ENCODE data around the gene ESRRA.

The ESRRA gene

DNA sequence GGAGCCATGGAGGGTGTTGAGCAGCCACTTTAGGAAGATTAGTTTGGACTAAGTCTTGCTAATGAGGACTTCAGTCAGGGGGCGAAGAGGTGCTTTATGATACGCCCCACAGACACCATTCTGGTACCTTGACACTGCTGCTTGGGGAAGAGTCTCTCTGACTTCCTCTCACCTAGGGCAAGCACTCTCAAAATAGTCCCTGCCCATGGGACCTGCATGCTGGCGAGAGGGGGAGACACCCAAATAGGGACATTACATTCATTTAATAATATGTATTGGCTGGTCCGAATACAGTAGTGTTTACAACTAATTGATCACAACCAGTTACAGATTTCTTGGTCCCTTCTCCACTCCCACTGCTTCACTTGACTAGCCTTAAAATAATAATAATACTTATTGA, 9.6 kb upstream of the ESRRA start:
- Histone ChIP-seq H2BK5ac (ENCODE audit: low read depth, low read length, poor library complexity, severe bottlenecking) (no peak overlapping the region), H3K4me3 (ENCODE audit: insufficient read depth in 1 of 2, low read depth in 1 of 2, low read length in 2 of 2) (no peak overlapping the region), H3K9ac (ENCODE audit: low read length) (no peak overlapping the region), H3K4ac (ENCODE audit: low read depth in 1 of 2, low read length in 2 of 2) (no peak overlapping the region), H3K23ac (ENCODE audit: low read length in 2 of 2) (no peak overlapping the region), H3K79me1 (replicated peaks; ENCODE audit: low read length, poor library complexity, severe bottlenecking) (peaks cover 1% of the 10 kb centered on the region), H2BK12ac (ENCODE audit: low read length in 2 of 2) (no peak overlapping the region), H2AFZ (ENCODE audit: low read depth, low read length) (no peak overlapping the region), H4K8ac (ENCODE audit: low read length) (no peak overlapping the region), H3K9me3 (ENCODE audit: control insufficient read depth, low read length) (no peaks in the 10 kb centered on the region), H2BK120ac (ENCODE audit: low read depth, low read length) (no peak overlapping the region), H3K18ac (ENCODE audit: low read depth in 1 of 2, low read length in 2 of 2) (no peak overlapping the region), H3K36me3 (ENCODE audit: control insufficient read depth in 1 of 2, insufficient read depth in 2 of 2, low read depth in 1 of 2, low read length in 2 of 2) (peaks cover 0 to 2% of the 10 kb centered on the region in 2 experiments), H4K91ac (ENCODE audit: low read length) (no peak overlapping the region), H3K4me2 (ENCODE audit: low read length, poor library complexity, severe bottlenecking) (no peak overlapping the region), H3K27me3 (ENCODE audit: control insufficient read depth in 1 of 2, insufficient read depth in 1 of 2, low read length in 2 of 2) (peaks cover 85 to 91% of the 10 kb centered on the region in 2 experiments), H3K14ac (ENCODE audit: low read length in 2 of 2) (no peak overlapping the region), H3K4me1 (ENCODE audit: control insufficient read depth, insufficient read depth, low read depth, low read length) (peaks cover 33% of the 10 kb centered on the region), H3K27ac (ENCODE audit: low read length, poor library complexity, severe bottlenecking) (no peak overlapping the region), H2AK5ac (ENCODE audit: low read length, severe bottlenecking) (no peak overlapping the region), H2BK15ac (ENCODE audit: low read depth, poor library complexity, severe bottlenecking) (no peak overlapping the region)
- WGBS = 61% methylated on average over 2 of the region's 4 CpGs
- no peak for DNase-seq

DNA sequence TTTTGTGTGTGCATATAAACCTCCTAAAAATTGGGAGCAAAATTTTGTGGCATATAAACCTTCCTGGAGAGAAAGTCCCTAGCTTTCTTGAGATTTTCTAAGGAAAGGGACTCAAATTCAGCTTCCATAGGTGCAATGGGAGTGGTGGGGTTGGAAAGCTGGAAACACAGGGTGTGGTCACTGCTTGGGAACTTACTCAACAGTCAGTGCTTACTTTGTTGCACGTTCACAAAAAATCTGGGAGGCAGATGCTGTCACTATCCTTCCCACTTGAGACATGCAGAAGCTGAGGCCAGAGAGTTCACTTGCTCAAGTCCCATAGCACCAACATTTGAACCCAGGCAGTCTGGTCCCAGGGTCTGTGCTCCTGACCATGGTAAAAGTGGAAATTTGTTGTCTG, 9.1 kb upstream of the ESRRA start:
- Histone ChIP-seq H3K27ac (ENCODE audit: low read length, poor library complexity, severe bottlenecking) (no peak overlapping the region), H2BK5ac (ENCODE audit: low read depth, low read length, poor library complexity, severe bottlenecking) (no peak overlapping the region), H4K8ac (ENCODE audit: low read length) (no peak overlapping the region), H2BK120ac (ENCODE audit: low read depth, low read length) (no peak overlapping the region), H3K9me3 (ENCODE audit: control insufficient read depth, low read length) (no peaks in the 10 kb centered on the region), H3K79me1 (replicated peaks; ENCODE audit: low read length, poor library complexity, severe bottlenecking) (peaks cover 1% of the 10 kb centered on the region), H3K4me3 (ENCODE audit: insufficient read depth in 1 of 2, low read depth in 1 of 2, low read length in 2 of 2) (no peak overlapping the region), H3K4me2 (ENCODE audit: low read length, poor library complexity, severe bottlenecking) (no peak overlapping the region), H2AK5ac (ENCODE audit: low read length, severe bottlenecking) (no peak overlapping the region), H2BK15ac (ENCODE audit: low read depth, poor library complexity, severe bottlenecking) (no peak overlapping the region), H3K4me1 (ENCODE audit: control insufficient read depth, insufficient read depth, low read depth, low read length) (peaks cover 32% of the 10 kb centered on the region), H3K27me3 (ENCODE audit: control insufficient read depth in 1 of 2, insufficient read depth in 1 of 2, low read length in 2 of 2) (peaks cover 82 to 87% of the 10 kb centered on the region in 2 experiments), H3K14ac (ENCODE audit: low read length in 2 of 2) (no peak overlapping the region), H3K18ac (ENCODE audit: low read depth in 1 of 2, low read length in 2 of 2) (no peak overlapping the region), H4K91ac (ENCODE audit: low read length) (no peak overlapping the region), H2AFZ (ENCODE audit: low read depth, low read length) (no peak overlapping the region), H2BK12ac (ENCODE audit: low read length in 2 of 2) (no peak overlapping the region), H3K4ac (ENCODE audit: low read depth in 1 of 2, low read length in 2 of 2) (no peak overlapping the region), H3K9ac (ENCODE audit: low read length) (no peak overlapping the region), H3K36me3 (ENCODE audit: control insufficient read depth in 1 of 2, insufficient read depth in 2 of 2, low read depth in 1 of 2, low read length in 2 of 2) (peaks cover 0 to 1% of the 10 kb centered on the region in 2 experiments), H3K23ac (ENCODE audit: low read length in 2 of 2) (no peak overlapping the region)
- no peak for DNase-seq
- WGBS = 22% methylated on average over 1 of the region's 1 CpG

DNA sequence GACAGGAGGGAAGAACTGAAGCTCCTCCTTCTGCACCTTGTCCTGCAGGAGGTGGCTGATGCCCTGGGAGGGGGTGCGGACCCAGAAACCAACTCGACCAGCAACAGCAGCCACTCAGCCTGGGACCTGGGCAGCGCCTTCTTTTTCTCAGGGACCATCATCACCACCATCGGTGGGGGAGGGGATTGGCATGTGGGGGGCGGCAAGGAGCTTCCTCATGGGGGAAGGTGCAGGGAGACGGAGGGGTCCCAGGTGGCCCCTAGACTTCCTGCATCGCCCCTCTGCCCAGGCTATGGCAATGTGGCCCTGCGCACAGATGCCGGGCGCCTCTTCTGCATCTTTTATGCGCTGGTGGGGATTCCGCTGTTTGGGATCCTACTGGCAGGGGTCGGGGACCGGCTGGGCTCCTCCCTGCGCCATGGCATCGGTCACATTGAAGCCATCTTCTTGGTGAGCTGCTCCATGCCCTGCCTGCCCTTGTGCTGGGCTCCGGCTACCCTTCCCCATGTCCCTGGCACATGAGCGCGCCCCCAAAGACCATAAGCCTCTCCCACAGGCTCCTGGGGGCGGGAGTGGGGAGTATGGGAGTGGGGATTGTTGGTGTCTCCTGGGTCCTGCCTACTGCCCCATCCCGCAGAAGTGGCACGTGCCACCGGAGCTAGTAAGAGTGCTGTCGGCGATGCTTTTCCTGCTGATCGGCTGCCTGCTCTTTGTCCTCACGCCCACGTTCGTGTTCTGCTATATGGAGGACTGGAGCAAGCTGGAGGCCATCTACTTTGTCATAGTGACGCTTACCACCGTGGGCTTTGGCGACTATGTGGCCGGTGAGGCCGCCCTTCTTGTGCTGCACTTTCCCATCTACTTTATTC, 8.3 kb upstream of the ESRRA start:
- Histone ChIP-seq H2BK5ac (ENCODE audit: low read depth, low read length, poor library complexity, severe bottlenecking) (no peak overlapping the region), H2AFZ (ENCODE audit: low read depth, low read length) (no peak overlapping the region), H3K4me3 (ENCODE audit: insufficient read depth in 1 of 2, low read depth in 1 of 2, low read length in 2 of 2) (no peak overlapping the region), H4K8ac (ENCODE audit: low read length) (no peak overlapping the region), H3K27me3 (ENCODE audit: control insufficient read depth in 1 of 2, insufficient read depth in 1 of 2, low read length in 2 of 2) (peaks cover 80 to 81% of the 10 kb centered on the region in 2 experiments), H3K4ac (ENCODE audit: low read depth in 1 of 2, low read length in 2 of 2) (no peak overlapping the region), H3K27ac (ENCODE audit: low read length, poor library complexity, severe bottlenecking) (no peak overlapping the region), H2BK12ac (ENCODE audit: low read length in 2 of 2) (no peak overlapping the region), H3K23ac (ENCODE audit: low read length in 2 of 2) (no peak overlapping the region), H3K79me1 (replicated peaks; ENCODE audit: low read length, poor library complexity, severe bottlenecking) (no peaks in the 10 kb centered on the region), H3K36me3 (ENCODE audit: control insufficient read depth in 1 of 2, insufficient read depth in 2 of 2, low read depth in 1 of 2, low read length in 2 of 2) (no peaks in the 10 kb centered on the region), H3K4me2 (ENCODE audit: low read length, poor library complexity, severe bottlenecking) (no peak overlapping the region), H3K9me3 (ENCODE audit: control insufficient read depth, low read length) (no peaks in the 10 kb centered on the region), H3K4me1 (ENCODE audit: control insufficient read depth, insufficient read depth, low read depth, low read length) (peaks cover 24% of the 10 kb centered on the region), H3K14ac (ENCODE audit: low read length in 2 of 2) (no peak overlapping the region), H2BK15ac (ENCODE audit: low read depth, poor library complexity, severe bottlenecking) (no peak overlapping the region), H3K9ac (ENCODE audit: low read length) (no peak overlapping the region), H3K18ac (ENCODE audit: low read depth in 1 of 2, low read length in 2 of 2) (no peak overlapping the region), H2BK120ac (ENCODE audit: low read depth, low read length) (no peak overlapping the region), H2AK5ac (ENCODE audit: low read length, severe bottlenecking) (no peak overlapping the region), H4K91ac (ENCODE audit: low read length) (no peak overlapping the region)
- no peak for DNase-seq
- WGBS = 18% methylated on average over 28 of the region's 34 CpGs

DNA sequence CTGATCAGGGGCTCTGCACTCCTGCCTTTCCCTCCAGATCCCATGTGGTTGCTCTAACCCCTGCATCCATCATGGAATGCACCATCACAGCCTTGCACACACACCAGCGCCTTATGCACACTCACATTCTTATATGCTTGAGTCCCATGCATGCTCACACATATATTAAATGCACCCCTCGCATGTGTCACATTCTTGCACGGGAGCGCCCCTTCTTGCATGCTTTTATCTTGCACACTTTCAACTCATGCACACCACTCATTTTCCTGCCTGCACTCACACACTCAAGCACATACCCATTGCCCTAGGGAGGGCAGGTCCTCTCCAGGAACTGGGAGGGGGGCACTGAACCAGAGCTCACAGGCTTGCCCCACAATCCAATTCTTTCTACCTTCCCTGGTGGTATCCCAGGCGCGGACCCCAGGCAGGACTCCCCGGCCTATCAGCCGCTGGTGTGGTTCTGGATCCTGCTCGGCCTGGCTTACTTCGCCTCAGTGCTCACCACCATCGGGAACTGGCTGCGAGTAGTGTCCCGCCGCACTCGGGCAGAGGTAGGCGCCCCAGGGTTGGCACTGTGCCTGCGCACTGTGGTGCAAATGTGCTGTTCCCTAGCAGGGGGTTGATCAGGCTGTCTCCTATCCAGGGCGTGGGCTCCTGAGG, 7.5 kb upstream of the ESRRA start:
- no peak overlapping the region for H3K4me2 ChIP-seq (ENCODE audit: low read length, poor library complexity, severe bottlenecking)
- H3K27ac ChIP-seq (ENCODE audit: low read length, poor library complexity, severe bottlenecking) = no peak overlapping the region
- no peak overlapping the region for H2AK5ac ChIP-seq (ENCODE audit: low read length, severe bottlenecking)
- H3K18ac ChIP-seq (ENCODE audit: low read depth in 1 of 2, low read length in 2 of 2) = no peak overlapping the region
- no peak overlapping the region for H3K4ac ChIP-seq (ENCODE audit: low read depth in 1 of 2, low read length in 2 of 2)
- no peak overlapping the region for H3K9ac ChIP-seq (ENCODE audit: low read length)
- no peak overlapping the region for H3K4me3 ChIP-seq (ENCODE audit: insufficient read depth in 1 of 2, low read depth in 1 of 2, low read length in 2 of 2)
- peak overlapping the region in 1 of 2 experiments; percentile 43 for H3K23ac ChIP-seq (ENCODE audit: low read length in 2 of 2)
- no peak overlapping the region for H2BK12ac ChIP-seq (ENCODE audit: low read length in 2 of 2)
- H3K36me3 ChIP-seq (ENCODE audit: control insufficient read depth in 1 of 2, insufficient read depth in 2 of 2, low read depth in 1 of 2, low read length in 2 of 2) = no peaks in the 10 kb centered on the region
- no peak overlapping the region for H4K8ac ChIP-seq (ENCODE audit: low read length)
- H4K91ac ChIP-seq (ENCODE audit: low read length) = no peak overlapping the region
- H2BK15ac ChIP-seq (ENCODE audit: low read depth, poor library complexity, severe bottlenecking) = no peak overlapping the region
- peaks cover 19% of the 10 kb centered on the region for H3K4me1 ChIP-seq (ENCODE audit: control insufficient read depth, insufficient read depth, low read depth, low read length)
- no peaks in the 10 kb centered on the region for H3K79me1 ChIP-seq (replicated peaks; ENCODE audit: low read length, poor library complexity, severe bottlenecking)
- H2BK5ac ChIP-seq (ENCODE audit: low read depth, low read length, poor library complexity, severe bottlenecking) = no peak overlapping the region
- peaks cover 72 to 75% of the 10 kb centered on the region in 2 experiments for H3K27me3 ChIP-seq (ENCODE audit: control insufficient read depth in 1 of 2, insufficient read depth in 1 of 2, low read length in 2 of 2)
- no peak for DNase-seq
- 55% methylated on average over 18 of the region's 18 CpGs for WGBS
- H2BK120ac ChIP-seq (ENCODE audit: low read depth, low read length) = no peak overlapping the region
- H3K9me3 ChIP-seq (ENCODE audit: control insufficient read depth, low read length) = no peaks in the 10 kb centered on the region
- no peak overlapping the region for H2AFZ ChIP-seq (ENCODE audit: low read depth, low read length)
- H3K14ac ChIP-seq (ENCODE audit: low read length in 2 of 2) = no peak overlapping the region

All from mesenchymal stem cell (in vitro differentiated cells and primary cell).